GM21515 (cell line): Measurements from ENCODE around the gene SULT2B1.
"Not testable (repeated sequence)": the region's sequence is repeated elsewhere in the genome, so short reads cannot be mapped to it uniquely, and the experiment has no call there.

Experiments used
- ATAC-seq: cut with Tn5 transposase; IDR thresholded peaks from one replicate; pipeline ENCODE4 v1.9.1; 2021; ENCODE audit not compliant: unreplicated experiment

SULT2B1 gene

DNA sequence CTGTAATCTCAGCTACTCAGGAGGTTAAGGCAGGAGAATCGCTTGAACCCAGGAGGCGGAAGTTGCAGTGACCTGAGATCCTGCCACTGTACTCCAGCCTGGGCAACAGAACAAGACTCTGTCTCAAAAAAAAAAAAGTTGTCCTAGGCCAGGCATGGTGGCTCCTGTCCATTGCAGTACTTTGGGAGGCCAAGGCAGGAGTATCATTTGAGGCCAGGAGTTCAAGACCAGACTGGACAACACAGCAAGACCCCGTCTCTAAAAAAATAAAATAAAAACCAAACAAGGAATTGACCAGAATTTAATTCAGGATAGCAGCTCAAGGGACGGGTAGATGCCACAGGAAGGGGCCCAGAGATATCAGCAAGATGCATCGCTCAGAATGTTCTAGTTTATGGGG is 4.9 kb downstream of the SULT2B1 start:
- ATAC-seq = no peak

DNA sequence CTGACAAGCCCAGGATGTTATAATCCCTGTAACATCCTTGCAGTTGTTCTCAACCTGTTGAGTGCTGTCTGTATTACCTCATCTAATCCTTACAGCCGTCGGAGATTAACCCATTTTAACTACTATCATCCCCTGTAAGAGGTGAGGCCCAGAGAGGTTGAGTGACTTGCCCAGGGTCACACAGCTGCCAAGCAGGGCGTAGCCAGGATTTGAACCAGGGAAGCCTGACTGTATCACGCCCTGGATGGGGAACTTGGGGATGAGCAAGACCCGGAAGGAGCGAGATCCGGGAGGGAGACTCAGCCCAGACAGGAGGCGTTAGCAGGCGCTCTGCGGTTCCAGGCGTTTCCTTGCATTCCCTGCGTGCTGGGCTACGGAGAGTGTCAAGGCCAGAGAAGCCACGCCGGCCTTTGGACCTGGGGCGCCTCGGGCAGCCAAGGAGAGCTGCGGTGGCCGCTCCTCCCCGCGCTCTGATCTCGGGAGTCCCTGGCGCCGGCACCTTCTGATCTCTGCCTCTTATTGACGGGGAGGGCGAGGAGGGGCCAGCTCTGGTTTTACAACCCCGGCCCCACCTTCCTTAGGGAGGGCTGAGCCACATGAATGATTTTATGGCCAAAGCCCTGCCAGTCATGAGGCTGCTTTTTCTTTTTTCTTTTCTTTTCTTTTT is 6.2 kb downstream of the SULT2B1 start:
- no peak for ATAC-seq

DNA sequence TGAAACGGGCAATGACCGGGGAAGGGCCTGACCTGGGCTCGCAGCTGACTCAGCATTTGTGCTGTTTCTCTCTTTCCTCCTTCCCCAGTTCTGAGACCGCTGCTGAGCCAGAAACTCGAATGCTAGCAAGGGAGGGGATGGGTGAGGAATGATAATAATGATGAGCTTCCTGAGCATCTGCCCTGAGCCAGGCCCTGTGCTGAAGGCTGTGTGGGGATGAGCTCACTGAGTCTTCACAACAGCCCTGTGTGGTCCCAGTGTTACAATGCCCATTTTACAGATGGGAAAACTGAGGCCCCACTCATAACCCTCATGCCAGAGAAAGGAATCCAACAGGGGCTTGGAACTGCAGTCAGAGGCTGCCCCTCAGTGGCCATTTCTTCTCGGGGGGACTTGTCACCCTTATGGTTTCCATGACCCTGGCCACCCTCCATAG is 8.1 kb downstream of the SULT2B1 start:
- ATAC-seq = no peak

DNA sequence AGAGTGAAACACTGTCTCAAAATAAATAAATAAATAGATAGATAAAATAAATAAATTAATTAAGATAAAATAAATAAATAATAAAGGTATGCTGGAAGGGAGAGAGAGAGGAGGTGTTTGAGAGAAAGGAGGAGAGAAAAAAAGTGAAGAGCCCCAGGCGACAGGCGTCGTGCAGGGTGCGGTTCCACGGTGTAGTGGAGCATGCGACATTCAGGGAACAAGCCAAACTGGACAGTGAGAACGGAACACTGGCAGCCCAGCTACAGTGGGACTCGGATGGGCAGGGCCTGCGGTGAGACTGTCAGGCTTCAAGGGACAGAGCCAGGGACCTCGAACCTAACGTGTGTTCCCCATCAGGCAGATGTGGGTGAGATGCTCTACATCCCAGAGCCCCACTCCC is 9.4 kb downstream of the SULT2B1 start:
- no peak for ATAC-seq

DNA sequence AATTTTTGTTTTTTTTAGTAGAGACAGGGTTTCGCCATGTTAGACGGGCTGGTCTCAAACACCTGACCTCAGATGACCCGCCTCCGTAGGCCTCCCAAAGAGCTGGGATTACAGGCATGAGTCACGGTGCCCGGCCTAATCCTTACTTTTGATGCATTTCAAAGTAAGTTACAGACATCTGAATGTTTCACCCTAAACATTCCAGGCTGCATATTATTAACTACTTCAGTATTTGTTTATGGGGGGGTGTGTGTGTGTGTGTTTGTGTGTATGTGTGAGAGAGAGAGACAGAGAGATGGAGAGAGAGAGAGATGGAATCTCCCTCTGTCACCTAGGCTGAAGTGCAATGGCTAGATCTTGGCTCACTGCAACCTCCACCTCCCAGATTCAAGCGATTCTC is 13.1 kb downstream of the SULT2B1 start:
- no peak for ATAC-seq

DNA sequence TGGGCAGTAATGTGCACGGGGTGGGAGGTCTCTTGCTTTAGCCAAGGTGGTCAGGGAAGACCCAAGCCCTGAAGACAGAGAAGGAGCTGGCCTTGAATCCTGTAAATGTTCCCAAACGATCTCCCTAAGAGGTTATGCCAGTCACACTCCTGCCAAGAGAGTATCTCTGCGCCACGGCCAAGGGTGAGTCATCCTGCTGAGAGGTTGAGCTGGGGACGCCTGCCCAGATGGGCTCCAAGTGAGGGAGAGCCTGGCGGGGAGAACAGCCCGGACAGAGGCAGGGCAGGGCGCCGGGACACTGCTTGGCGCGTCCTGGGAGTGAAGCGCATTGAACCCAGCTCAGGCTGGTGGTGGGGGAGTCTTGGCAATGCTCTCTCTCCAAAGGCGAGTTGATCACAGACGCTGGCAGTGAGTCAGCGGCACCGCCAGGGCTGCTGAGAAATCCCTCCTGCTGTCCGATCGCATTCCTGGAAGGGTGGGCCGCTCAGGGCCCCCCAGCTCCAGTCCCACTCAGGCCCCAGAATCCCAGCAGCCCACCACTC is 16.4 kb downstream of the SULT2B1 start:
- no peak for ATAC-seq

DNA sequence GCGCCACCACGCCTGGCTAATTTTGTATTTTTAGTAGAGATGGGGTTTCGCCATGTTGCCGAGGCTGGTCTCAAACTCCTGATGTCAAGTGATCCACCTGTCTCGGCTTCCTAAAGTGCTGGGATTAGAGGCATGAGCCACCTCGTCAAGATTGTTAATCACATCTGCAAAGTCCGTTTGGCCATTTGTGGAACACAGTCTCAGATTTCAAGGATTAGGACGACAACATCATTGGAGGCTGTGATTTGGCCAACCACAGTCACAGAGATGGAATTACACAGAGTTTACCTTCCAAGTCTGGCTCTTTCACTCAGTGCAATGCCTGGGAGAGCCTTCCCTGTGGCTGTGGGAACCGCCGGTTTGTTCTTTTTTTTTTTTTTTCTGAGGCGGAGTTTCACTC is 17.8 kb downstream of the SULT2B1 start:
- ATAC-seq = no peak

DNA sequence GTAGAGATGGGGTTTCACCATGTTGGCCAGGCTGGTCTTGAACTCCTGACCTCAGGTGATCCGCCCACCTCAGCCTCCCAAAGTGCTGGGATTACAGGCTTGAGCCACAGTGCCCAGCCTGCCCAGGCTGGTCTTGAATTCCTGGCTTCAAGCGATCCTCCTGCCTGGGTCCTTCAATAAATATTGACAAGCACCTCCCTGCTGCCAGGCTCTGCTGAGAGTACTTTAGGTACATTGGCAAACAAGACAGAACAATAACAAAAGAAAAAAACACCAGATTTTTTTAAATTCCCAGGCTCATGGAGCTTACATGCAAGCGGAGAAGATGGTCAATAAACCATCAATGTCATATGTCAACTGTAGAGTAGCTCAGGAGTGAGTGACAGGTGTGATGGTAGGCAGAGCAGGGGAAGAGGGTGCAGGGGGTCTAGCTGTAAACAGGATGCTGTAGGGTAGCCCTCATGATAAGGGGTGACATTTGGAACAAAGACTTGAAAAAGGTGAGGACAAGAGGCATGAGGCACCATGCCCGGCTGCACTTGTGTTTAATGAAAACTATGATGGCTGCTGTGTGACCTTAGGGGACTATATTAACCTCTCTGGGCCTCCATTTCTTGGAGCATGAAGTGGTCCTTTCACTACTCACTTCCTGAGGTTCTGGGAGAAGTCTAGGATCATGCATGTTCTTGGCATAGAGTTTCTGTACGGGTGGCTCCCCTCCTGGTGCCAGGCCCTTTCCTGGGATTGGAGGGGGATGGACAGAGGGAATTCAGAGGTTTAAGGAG is 19.6 kb downstream of the SULT2B1 start:
- ATAC-seq = no peak

DNA sequence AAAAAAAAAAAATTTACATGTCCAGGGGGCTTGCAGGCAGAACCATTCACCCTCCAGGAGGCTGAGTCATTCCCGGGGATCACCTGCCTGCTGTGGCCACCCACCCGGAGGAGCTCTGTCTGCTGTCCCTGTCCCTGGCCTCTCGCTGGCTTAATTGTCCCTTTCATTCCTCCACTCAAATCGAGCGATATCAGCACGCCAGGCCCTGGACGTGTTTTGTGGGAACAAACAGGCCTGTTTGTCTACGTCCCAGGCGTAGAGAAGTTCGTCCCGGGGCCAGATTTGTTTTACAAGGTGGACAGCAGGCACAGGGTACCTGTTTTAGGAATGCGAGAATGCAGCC is 21.2 kb downstream of the SULT2B1 start:
- ATAC-seq = no peak

DNA sequence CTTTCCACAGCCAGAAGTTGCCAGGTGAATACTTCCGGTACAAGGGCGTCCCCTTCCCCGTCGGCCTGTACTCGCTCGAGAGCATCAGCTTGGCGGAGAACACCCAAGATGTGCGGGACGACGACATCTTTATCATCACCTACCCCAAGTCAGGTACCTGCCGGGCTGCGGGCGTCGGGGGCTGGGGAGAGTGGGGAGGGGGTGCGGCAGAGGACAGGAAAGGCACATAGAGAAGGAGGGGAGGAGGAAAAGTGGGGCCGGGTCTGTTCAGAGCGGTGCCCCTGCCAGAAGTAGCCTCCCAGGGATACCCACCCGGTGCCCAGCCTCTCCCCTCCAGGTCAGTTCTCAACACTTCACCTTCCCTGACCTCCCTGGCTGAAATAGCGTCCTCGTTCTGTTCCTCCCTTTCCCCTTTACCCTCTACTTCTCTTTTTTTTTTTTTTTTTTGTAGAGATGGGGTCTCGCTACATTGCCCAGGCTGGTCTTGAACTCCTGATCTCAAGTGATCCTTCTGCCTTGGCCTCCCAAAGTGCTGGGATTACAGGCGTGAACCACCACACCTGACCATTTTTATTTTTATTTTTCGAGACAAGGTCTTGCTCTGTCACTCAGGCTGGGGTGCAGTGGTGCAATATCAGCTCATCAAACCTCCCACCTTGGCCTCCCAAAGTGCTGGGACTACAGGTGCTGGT is 24.1 kb downstream of the SULT2B1 start:
- no peak for ATAC-seq

DNA sequence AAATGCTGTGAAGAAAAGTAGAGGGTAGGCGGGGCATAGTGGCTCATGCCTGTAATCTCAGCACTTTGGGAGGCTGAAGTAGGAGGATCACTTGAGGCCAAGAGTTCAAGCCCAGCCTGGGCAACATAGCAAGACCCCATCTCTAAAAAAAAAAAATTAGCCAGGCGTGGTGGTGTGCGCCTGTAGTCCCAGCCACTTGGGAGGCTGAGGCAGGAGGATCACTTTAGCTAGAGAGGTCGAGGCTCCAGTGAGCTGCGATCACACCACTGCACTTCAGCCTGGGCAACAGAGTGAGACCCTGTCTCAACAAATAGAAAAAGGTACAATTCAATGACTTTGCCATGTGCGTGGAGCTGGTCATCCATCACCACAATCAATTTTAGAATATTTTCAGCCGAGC is 25.9 kb downstream of the SULT2B1 start:
- ATAC-seq = not testable (repeated sequence)

DNA sequence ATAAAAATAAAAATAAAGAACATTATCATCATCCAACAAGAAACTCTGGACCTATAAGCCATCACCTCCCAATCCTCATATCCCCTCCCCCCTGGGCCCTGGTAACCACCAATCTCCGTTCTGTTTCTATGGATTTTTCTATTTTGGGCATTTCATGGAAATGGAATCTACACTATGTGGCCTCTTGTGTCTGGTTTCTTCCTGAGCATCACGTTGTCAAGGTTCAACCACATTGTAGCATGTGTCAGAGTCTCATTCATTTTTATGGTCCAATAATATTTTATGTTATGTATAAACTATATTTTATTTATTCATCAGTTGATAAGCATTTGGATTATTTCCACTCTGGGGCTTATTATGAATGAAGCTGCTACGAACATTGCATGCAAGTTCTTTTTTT is 26.9 kb downstream of the SULT2B1 start:
- ATAC-seq = no peak

DNA sequence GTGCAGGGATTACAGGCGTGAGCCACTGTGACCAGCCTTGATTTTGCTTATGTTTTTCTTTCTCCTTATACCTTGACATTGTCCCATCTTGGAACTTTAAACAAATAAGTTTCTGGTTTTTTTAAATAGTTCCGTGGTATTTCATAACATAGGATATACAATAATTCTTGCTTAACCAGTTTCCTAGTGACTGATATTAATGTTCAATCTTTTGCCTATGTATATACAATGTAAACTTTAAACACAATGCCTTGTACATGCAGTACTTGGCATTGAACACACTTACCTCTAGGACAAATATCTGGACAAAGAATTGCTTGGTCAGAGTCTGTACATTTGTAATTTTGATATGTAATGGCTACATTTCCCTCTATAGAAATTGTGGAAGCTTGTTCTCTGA is 30.2 kb downstream of the SULT2B1 start:
- no peak for ATAC-seq

DNA sequence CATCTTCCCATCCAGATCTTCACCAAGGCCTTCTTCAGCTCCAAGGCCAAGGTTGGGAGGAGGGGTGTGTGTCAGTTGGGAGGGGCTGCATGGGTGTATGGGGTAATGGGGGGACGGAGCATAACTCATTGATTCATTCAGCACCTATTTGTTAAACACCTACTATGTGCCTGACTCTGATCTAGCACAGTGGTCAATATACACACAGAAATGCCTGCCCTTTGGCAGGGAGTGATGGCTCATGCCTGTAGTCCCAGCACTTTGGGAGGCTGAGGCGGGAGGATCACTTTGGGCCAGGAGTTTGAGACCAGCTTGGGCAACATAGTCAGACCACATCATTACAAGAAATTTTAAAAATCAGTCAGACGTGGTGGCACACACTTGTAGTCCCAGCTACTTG is 35.4 kb downstream of the SULT2B1 start:
- no peak for ATAC-seq

DNA sequence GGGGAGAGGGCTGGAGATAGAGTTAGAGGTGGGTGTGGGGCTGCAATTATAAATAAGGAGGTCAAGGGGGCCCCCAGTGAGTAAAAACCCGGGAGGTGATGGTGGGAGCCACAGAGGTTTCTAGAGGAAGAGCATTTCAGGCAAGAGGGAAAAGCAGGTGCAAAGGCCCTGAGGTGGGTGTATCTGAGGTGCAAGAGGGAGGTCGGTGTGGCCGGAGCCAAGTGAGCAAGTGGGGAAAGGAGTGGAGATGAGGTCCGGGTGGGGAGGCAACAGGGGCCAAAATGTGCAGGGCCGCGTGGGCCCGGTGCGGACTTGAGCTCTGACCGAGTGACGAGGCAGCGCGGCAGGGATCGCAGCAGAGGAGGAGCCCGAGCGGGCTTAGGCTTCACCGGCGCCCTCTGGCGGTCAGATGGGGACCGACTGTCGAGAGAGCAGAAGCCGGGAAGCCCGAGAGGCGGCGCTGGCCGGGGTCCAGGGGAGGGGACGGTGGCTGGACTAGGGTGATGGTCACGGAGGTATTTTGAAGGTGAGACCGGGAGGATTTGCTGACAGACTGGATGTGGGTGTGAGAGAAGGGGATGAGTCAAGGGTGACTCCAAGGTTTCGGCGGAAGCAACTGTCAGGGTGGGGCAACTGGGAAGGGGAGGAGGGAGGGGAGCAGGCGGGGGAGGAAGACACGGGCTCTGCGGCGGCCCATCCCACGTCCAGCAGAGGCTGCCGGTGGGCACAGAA is 36.9 kb downstream of the SULT2B1 start:
- ATAC-seq = no peak

DNA sequence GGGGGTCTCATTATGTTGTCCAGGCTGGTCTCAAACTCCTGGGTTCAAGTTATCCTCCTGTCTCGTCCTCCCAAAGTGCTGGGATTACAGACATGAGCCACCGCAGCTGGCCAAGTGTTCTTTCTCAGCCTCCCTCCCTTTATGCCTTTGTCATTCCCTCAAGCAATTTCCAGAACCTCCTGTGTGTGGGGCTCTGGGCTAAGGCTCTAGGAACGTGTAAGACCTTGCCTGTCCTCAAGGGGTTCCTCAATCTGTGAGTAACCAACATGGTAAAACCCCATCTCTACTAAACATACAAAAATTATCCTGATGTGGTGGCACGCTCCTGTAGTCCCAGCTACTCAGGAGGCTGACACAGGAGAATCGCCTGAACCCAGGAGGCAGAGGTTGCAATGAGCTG is 39.0 kb downstream of the SULT2B1 start:
- ATAC-seq = no peak

DNA sequence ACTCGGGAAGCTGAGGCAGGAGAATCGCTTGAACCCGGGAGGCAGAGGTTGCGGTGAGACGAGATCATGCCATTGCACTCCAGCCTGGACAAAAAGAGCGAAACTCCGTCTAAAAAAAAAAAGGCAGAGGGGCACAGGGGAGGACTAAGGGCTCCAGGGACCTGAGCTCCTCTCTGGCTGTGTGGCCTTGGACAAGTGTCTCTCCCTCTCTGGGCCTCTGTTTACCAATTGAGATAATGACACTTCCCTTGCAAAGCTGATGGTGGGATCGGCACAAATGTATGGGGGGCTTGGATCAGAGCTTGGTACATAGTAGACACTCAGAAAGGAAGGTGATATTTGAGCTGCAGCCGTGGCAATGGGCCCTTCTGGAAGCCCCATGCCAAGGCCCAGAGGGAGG is 43.2 kb downstream of the SULT2B1 start:
- no peak for ATAC-seq

DNA sequence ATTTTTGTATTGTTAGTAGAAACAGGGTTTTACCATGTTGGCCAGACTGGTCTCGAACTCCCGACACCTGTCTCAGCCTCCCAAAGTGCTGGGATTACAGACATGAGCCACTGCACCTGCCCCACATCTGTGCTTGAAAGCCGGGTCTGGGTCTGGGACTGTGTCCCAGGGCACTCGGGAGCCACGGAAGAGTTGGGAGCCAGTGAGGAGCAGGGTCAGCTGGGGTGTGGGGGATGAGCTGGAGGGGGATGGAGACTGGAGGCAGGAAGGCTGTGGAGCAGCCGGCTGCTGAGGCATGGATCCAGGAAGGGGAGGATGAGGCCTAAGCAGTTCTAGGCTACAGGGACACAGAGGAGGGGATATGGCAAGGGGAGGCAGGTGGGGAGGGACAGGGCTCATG is 43.9 kb downstream of the SULT2B1 start:
- ATAC-seq = no peak

DNA sequence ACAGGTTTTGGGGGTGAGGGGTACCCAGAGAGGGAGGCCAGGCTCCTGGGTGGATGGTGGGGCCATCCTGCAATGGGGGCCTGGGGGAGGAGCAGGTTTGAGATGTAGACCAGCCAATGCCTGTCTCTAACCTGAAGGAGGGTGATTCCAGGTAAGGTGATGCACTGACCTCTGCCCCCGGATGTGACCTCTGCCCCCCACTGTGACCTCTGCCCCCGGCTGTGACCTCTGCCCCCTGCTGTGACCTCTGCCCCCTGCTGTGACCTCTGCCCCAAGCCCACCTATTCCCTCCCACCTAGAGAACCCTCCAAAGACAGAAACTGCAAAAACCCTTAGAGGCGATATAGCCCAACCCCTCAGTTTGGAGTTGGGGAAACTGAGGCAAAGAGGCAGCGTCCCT is 44.3 kb downstream of the SULT2B1 start:
- no peak for ATAC-seq

DNA sequence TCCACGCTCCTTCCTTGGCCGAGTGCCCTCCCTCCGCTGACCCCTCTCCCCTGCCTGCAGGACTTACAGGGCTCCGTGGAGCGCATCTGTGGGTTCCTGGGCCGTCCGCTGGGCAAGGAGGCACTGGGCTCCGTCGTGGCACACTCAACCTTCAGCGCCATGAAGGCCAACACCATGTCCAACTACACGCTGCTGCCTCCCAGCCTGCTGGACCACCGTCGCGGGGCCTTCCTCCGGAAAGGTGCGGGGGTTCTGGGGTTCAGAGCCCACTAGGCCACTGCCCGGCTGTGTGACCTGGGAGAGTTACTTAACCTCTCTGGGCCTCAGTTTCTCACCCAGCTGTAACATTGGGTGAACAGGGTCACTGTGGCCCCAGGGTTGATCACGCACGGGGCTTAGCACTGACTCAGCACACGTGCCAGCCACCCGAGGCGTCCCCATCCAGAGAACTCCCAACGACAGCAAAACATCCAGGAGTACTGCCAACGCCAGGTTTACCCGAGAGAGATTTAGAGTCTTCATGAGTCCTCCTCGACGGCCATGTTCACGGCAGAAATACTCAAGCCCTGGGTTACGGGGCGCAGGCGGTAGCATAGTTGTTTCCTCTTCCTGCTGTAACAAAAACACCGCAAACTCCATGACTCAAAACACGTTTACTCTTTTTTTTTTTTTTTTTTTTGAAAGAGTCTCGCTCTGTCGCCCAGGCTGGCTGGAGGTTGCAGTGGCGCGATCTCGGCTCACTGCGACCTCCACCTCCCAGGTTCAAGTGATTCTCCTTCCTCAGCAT is 44.9 kb downstream of the SULT2B1 start:
- no peak for ATAC-seq
